GM08714 (cell line): ENCODE measurements around the gene MFSD6.
"Not testable (repeated sequence)": the region's sequence is repeated elsewhere in the genome, so short reads cannot be mapped to it uniquely, and the experiment has no call there.

Experiments used
- H3K4me3 ChIP-seq: fragments of 200-500 bp; sonication (Bioruptor generic); 2 replicates; pipeline ENCODE4 v1.5.1; 2014; ENCODE audit warnings: mild to moderate bottlenecking, low read length, inconsistent platforms
- ZNF274 ChIP-seq: IDR thresholded peaks from 2 replicates; pipeline ENCODE4 v1.6.1; 2012; ENCODE audit warnings: mild to moderate bottlenecking, low read depth, low read length

Gene MFSD6

GRCh38 chr2:190413421-190413820 is 5.3 kb downstream of the MFSD6 start:
- no peak overlapping the region for H3K4me3 ChIP-seq
- TF ChIP-seq ZNF274, result no peak

- no peak for TF ChIP-seq ZNF274
- no peak overlapping the region for H3K4me3 ChIP-seq
These were observed 7.1 kb downstream of the MFSD6 start for GRCh38 chr2:190415251-190415650.

- TF ChIP-seq ZNF274, result no peak
- H3K4me3 ChIP-seq, result no peak overlapping the region
These were observed 7.9 kb downstream of the MFSD6 start for GRCh38 chr2:190415794-190416775.

GRCh38 chr2:190417045-190417842 is 9.1 kb downstream of the MFSD6 start:
- no peak for TF ChIP-seq ZNF274

GRCh38 chr2:190418727-190419126 is 10.6 kb downstream of the MFSD6 start:
- H3K4me3 ChIP-seq, result no peak overlapping the region
- no peak for TF ChIP-seq ZNF274

More at GRCh38 chr2:190417045-190417842, 9.1 kb downstream of the MFSD6 start:
- no peak overlapping the region for H3K4me3 ChIP-seq

- no peak for TF ChIP-seq ZNF274
- H3K4me3 ChIP-seq, result no peak overlapping the region
These were observed 12.6 kb downstream of the MFSD6 start for GRCh38 chr2:190420801-190421200.

GRCh38 chr2:190425221-190425866 is 17.2 kb downstream of the MFSD6 start:
- no peak for TF ChIP-seq ZNF274
- no peak overlapping the region for H3K4me3 ChIP-seq

- TF ChIP-seq ZNF274, result no peak
- H3K4me3 ChIP-seq, result no peak overlapping the region
These were observed 17.9 kb downstream of the MFSD6 start for GRCh38 chr2:190425883-190426658.

- not testable (repeated sequence) for H3K4me3 ChIP-seq
These were observed 22.7 kb downstream of the MFSD6 start for GRCh38 chr2:190430866-190431265.

- no peak for TF ChIP-seq ZNF274
- H3K4me3 ChIP-seq, result no peak overlapping the region; the same call in 1 of the 2 replicates
These were observed 23.8 kb downstream of the MFSD6 start for GRCh38 chr2:190431907-190432306.

- no peak for TF ChIP-seq ZNF274
- H3K4me3 ChIP-seq, result no peak overlapping the region
These were observed 24.5 kb downstream of the MFSD6 start for GRCh38 chr2:190432567-190433231.

GRCh38 chr2:190435031-190435670 is 27.0 kb downstream of the MFSD6 start:
- TF ChIP-seq ZNF274, result no peak
- H3K4me3 ChIP-seq, result no peak overlapping the region

GRCh38 chr2:190436557-190436956 is 28.4 kb downstream of the MFSD6 start:
- no peak overlapping the region for H3K4me3 ChIP-seq
- no peak for TF ChIP-seq ZNF274

GRCh38 chr2:190440113-190440512 is 32.0 kb downstream of the MFSD6 start:
- no peak for TF ChIP-seq ZNF274
- no peak overlapping the region for H3K4me3 ChIP-seq
